GM18526 (cell line): ENCODE data around the gene SLC25A23.
A peak's percentile ranks its signal among the peaks of the same experiment; 100 is the strongest.

Experiments
- POLR2A ChIP-seq: IDR thresholded peaks from 3 replicates; pipeline ENCODE4 v1.6.1; 2011; ENCODE audit not compliant: insufficient read length; ENCODE audit errors: extremely low read depth

Gene SLC25A23

GRCh38 chr19:6459262-6460098 lies at the start of gene SLC25A23:
TSS of gene SLC25A23 (minus strand) at chr19:6459792. CDS start at chr19:6459628, 164 bp downstream.
- peak; percentile 25 for TF ChIP-seq POLR2A

GRCh38 chr19:6503407-6504201 lies 44.0 kb upstream of the SLC25A23 start:
- TF ChIP-seq POLR2A: no peak

- no peak for TF ChIP-seq POLR2A
Observed at GRCh38 chr19:6501740-6502648, 42.4 kb upstream of the SLC25A23 start, which contains the start of gene TUBB4A. TSS of gene TUBB4A (minus strand) at chr19:6502309. CDS start at chr19:6502212, 97 bp downstream.

- no peak for TF ChIP-seq POLR2A
Observed at GRCh38 chr19:6500837-6501739, 41.5 kb upstream of the SLC25A23 start.

GRCh38 chr19:6499052-6499790 lies 39.6 kb upstream of the SLC25A23 start:
- TF ChIP-seq POLR2A: no peak

- no peak for TF ChIP-seq POLR2A
Observed at GRCh38 chr19:6498294-6499036, 38.9 kb upstream of the SLC25A23 start.

- no peak for TF ChIP-seq POLR2A
Observed at GRCh38 chr19:6495947-6496346, 36.4 kb upstream of the SLC25A23 start.

- TF ChIP-seq POLR2A: no peak
Observed at GRCh38 chr19:6494438-6495036, 34.9 kb upstream of the SLC25A23 start.

- TF ChIP-seq POLR2A: no peak
Observed at GRCh38 chr19:6491802-6492592, 32.4 kb upstream of the SLC25A23 start.

- TF ChIP-seq POLR2A: no peak
Observed at GRCh38 chr19:6490134-6490533, 30.5 kb upstream of the SLC25A23 start.

GRCh38 chr19:6489278-6490061 lies 29.9 kb upstream of the SLC25A23 start:
- peak; percentile 38 for TF ChIP-seq POLR2A
